HepG2 (cell line): Measurements from ENCODE around the gene WDR27. TPM values are rescaled to one million over a fixed set of nuclear protein-coding genes. Genes with fewer than 3 reads are reported as not detected.

Experiments used
- EZH2 ChIP-seq: conservative IDR thresholded peaks from 2 replicates; pipeline ENCODE4 v1.6.1; 2012; ENCODE audit warnings: mild to moderate bottlenecking, low read depth, low read length, moderate library complexity
- KDM2A ChIP-seq: sonication (generic); formaldehyde crosslinking; IDR thresholded peaks from 2 replicates; pipeline ENCODE4 v1.4.0; 2020; ENCODE audit warnings: low read depth, missing genetic modification reagents, borderline replicate concordance
- KLF9 ChIP-seq: IDR thresholded peaks from 2 replicates; pipeline ENCODE4 v1.6.1; 2016; ENCODE audit warnings: low read depth
- NBN ChIP-seq: fragments of 450-650 bp; conservative IDR thresholded peaks from 2 replicates; pipeline ENCODE4 v1.6.1; 2017
- NFE2L2 ChIP-seq: fragments of 150-350 bp; IDR thresholded peaks from 2 replicates; pipeline ENCODE4 v1.6.1; 2014; ENCODE audit warnings: low read length
- TP53 ChIP-seq: sonication (generic); formaldehyde crosslinking; conservative IDR thresholded peaks from 2 replicates; pipeline ENCODE4 v1.4.0; 2020; ENCODE audit warnings: missing genetic modification reagents
- ZNF570 ChIP-seq: sonication (generic); formaldehyde crosslinking; IDR thresholded peaks from 2 replicates; pipeline ENCODE4 v1.4.0; 2020; ENCODE audit warnings: mild to moderate bottlenecking, missing genetic modification reagents, borderline replicate concordance
- ZNF788 ChIP-seq: sonication (generic); formaldehyde crosslinking; IDR thresholded peaks from 2 replicates; pipeline ENCODE4 v1.5.0; 2020; ENCODE audit warnings: mild to moderate bottlenecking, missing genetic modification reagents, borderline replicate concordance
- polyA plus RNA-seq, 8 experiments: library from polyadenylated mRNA; depleted of rRNA in 3 of 8; stranded (reverse) in 7 of 8; unstranded in 1 of 8; fragments of >200 nt; fragmentation: Illumina TruSeq in 4 of 8; extraction: Trizol in 4 of 8; gene quantifications; 2 replicates each; pipeline versions ENCODE4 v1.2.1 to v1.2.3, GENCODE V29; 2011 to 2016; ENCODE audit warnings: low read depth in 4 of 8, missing spikeins in 1 of 8, mixed read lengths in 1 of 8; ENCODE audit not compliant: insufficient read depth in 1 of 8
- total RNA-seq, 5 experiments: library from RNA; depleted of rRNA; stranded (reverse); fragments of >200 nt; fragmentation: Illumina TruSeq; extraction: Trizol; gene quantifications; 2 replicates each; pipeline ENCODE4 v1.2.3, GENCODE V29; 2016; ENCODE audit warnings: low read depth in 1 of 5
- TF ChIP-seq, protein P1 (sequence below): sonication (generic); formaldehyde crosslinking; conservative IDR thresholded peaks from 2 replicates; pipeline ENCODE4 v1.8.1; 2023; ENCODE audit warnings: missing genetic modification reagents
- TF ChIP-seq, protein P2 (sequence below): sonication (generic); formaldehyde crosslinking; IDR thresholded peaks from 2 replicates; pipeline ENCODE4 v1.4.0; 2020; ENCODE audit warnings: missing genetic modification reagents, borderline replicate concordance
- TF ChIP-seq, protein P3 (sequence below): sonication (generic); formaldehyde crosslinking; IDR thresholded peaks from 2 replicates; pipeline ENCODE4 v1.5.0; 2020; ENCODE audit warnings: mild to moderate bottlenecking, missing genetic modification reagents

Gene WDR27
- total and polyA plus RNA-seq, 2 of the 13 experiments (the other 11 are each of a cell fraction or from before 2014, with no cell fraction given): 34.1 to 80.3 TPM

DNA sequence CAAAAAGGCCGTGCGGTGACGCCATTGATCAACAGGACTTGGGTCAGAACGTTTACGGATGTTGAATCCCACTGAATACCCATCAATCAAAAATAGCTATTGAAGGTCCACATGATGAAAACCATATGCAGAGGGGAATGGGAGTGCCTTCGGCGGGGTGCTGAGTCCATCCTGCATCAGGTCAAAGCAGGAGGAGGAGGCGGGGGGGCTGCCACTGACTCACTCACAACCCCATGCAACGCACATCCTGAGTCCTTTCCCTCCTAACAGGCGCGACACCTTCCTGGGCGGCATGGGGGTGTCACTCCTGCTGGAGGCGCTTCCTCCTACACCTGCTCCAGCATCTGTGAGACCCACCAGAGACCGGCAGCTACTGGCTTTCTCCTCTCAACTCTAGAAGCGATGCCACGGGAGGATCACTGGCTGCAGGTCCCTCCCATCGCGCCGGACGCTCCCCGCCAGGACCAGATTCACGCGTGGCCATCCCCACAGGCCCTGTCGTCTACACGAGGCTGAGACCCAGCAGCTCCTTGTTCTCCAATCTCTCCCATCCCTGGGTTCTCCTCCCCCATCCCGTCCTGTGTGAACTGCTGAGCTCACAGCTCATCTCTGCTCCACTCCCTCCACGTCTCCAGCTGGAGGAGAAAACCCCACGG, 277.6 kb downstream of the WDR27 start (continued):
- TF ChIP-seq, protein P1, sequence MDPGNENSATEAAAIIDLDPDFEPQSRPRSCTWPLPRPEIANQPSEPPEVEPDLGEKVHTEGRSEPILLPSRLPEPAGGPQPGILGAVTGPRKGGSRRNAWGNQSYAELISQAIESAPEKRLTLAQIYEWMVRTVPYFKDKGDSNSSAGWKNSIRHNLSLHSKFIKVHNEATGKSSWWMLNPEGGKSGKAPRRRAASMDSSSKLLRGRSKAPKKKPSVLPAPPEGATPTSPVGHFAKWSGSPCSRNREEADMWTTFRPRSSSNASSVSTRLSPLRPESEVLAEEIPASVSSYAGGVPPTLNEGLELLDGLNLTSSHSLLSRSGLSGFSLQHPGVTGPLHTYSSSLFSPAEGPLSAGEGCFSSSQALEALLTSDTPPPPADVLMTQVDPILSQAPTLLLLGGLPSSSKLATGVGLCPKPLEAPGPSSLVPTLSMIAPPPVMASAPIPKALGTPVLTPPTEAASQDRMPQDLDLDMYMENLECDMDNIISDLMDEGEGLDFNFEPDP (CRISPR knock-in tag): no peak
- TF ChIP-seq KLF9 (no peak), NFE2L2 (no peak), KDM2A (CRISPR knock-in tag) (no peak), ZNF570 (no peak), TP53 (CRISPR knock-in tag) (no peak), EZH2 (no peak), NBN (no peak), ZNF788 (CRISPR knock-in tag) (no peak)
- TF ChIP-seq, protein P2, sequence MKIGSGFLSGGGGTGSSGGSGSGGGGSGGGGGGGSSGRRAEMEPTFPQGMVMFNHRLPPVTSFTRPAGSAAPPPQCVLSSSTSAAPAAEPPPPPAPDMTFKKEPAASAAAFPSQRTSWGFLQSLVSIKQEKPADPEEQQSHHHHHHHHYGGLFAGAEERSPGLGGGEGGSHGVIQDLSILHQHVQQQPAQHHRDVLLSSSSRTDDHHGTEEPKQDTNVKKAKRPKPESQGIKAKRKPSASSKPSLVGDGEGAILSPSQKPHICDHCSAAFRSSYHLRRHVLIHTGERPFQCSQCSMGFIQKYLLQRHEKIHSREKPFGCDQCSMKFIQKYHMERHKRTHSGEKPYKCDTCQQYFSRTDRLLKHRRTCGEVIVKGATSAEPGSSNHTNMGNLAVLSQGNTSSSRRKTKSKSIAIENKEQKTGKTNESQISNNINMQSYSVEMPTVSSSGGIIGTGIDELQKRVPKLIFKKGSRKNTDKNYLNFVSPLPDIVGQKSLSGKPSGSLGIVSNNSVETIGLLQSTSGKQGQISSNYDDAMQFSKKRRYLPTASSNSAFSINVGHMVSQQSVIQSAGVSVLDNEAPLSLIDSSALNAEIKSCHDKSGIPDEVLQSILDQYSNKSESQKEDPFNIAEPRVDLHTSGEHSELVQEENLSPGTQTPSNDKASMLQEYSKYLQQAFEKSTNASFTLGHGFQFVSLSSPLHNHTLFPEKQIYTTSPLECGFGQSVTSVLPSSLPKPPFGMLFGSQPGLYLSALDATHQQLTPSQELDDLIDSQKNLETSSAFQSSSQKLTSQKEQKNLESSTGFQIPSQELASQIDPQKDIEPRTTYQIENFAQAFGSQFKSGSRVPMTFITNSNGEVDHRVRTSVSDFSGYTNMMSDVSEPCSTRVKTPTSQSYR (CRISPR knock-in tag): no peak
- TF ChIP-seq, protein P3, sequence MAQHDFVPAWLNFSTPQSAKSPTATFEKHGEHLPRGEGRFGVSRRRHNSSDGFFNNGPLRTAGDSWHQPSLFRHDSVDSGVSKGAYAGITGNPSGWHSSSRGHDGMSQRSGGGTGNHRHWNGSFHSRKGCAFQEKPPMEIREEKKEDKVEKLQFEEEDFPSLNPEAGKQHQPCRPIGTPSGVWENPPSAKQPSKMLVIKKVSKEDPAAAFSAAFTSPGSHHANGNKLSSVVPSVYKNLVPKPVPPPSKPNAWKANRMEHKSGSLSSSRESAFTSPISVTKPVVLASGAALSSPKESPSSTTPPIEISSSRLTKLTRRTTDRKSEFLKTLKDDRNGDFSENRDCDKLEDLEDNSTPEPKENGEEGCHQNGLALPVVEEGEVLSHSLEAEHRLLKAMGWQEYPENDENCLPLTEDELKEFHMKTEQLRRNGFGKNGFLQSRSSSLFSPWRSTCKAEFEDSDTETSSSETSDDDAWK (CRISPR knock-in tag): no peak
